Measurements from ENCODE around the gene MAPKAPK3. TPM values are rescaled to one million over a fixed set of nuclear protein-coding genes. Genes with fewer than 3 reads are reported as not detected.

Gene MAPKAPK3
- total RNA-seq, 4 donors from 2014 or later = 20.8 to 31.3 (median 27.2) TPM

DNA sequence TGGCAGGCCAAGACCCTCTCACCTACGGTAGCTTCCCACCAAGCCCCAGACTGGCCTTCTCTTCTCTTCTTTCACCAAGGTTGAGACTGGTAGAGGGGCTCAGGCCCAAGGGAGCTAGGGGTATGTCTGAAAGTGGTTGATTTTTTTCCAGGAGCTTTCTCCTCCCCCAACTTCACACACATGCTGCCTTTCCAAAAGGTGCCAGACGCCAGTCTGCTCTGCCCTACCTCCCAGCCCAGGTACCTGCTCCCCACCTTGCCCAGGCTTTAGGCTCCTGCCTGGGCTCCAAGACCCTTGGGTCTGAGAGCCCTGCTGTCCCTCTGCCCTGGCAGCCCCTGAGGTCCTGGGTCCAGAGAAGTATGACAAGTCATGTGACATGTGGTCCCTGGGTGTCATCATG, 28.4 kb downstream of the MAPKAPK3 start:
- TF ChIP-seq POLR2A (IDR thresholded peaks at IDR 0.05; ENCODE audit: low read depth) = no peak
- no peak for TF ChIP-seq EP300 (IDR thresholded peaks at IDR 0.05)
- no peak for TF ChIP-seq POLR2AphosphoS5 (IDR thresholded peaks at IDR 0.05)
- TF ChIP-seq, protein P1, sequence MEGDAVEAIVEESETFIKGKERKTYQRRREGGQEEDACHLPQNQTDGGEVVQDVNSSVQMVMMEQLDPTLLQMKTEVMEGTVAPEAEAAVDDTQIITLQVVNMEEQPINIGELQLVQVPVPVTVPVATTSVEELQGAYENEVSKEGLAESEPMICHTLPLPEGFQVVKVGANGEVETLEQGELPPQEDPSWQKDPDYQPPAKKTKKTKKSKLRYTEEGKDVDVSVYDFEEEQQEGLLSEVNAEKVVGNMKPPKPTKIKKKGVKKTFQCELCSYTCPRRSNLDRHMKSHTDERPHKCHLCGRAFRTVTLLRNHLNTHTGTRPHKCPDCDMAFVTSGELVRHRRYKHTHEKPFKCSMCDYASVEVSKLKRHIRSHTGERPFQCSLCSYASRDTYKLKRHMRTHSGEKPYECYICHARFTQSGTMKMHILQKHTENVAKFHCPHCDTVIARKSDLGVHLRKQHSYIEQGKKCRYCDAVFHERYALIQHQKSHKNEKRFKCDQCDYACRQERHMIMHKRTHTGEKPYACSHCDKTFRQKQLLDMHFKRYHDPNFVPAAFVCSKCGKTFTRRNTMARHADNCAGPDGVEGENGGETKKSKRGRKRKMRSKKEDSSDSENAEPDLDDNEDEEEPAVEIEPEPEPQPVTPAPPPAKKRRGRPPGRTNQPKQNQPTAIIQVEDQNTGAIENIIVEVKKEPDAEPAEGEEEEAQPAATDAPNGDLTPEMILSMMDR (IDR thresholded peaks at IDR 0.05) = no peak
- H3K9me3 ChIP-seq = no peaks in the 10 kb centered on the region
- H3K36me3 ChIP-seq = peaks cover 28 to 86% (median 69%) of the 10 kb centered on the region in 4 donors
- no peak overlapping the region for H3K27ac ChIP-seq (replicated peaks in 1 of 4)
- DNase-seq (ENCODE audit: extremely low spot score) = no peak
- intact Hi-C loops (cut with DNase I) = no loop called here
- H3K4me1 ChIP-seq = peaks cover 16 to 49% (median 28%) of the 10 kb centered on the region in 4 donors
- WGBS = 92% methylated on average over 2 of the region's 2 CpGs
- no peak overlapping the region for H3K4me3 ChIP-seq
- H3K27me3 ChIP-seq = no peaks in the 10 kb centered on the region

DNA sequence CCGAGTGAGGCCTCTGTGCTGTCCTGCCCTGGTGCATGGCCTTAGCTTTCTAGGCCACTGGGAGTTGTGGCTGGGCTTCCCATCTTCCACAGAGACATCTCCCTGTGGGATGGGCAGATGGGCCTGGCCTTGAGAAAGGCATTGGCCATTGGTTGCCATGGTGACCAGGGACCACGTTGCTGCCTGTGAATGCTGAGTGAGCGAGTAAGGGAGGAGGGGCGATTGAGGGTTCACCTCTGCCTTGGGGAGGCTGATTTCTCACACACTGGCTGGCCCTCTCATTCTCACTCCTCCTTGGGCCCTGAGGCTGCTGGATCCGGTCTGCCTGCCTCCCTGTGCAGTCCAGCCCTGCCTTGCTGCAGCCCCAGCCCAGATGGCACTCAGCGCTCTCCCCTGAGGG, 31.4 kb downstream of the MAPKAPK3 start:
- no peak for DNase-seq (ENCODE audit: extremely low spot score)
- H3K4me3 ChIP-seq = no peak overlapping the region
- H3K9me3 ChIP-seq = no peaks in the 10 kb centered on the region
- H3K27me3 ChIP-seq = no peaks in the 10 kb centered on the region
- 50% methylated on average over 4 of the region's 6 CpGs for WGBS
- H3K36me3 ChIP-seq = peaks cover 20 to 57% (median 45%) of the 10 kb centered on the region in 4 donors
- H3K27ac ChIP-seq (replicated peaks in 1 of 4) = no peak overlapping the region
- peaks cover 16 to 49% (median 28%) of the 10 kb centered on the region in 4 donors for H3K4me1 ChIP-seq
- TF ChIP-seq, protein P1 (IDR thresholded peaks at IDR 0.05) = no peak
- TF ChIP-seq POLR2A (IDR thresholded peaks at IDR 0.05; ENCODE audit: low read depth) = no peak
- no peak for TF ChIP-seq EP300 (IDR thresholded peaks at IDR 0.05)
- no peak for TF ChIP-seq POLR2AphosphoS5 (IDR thresholded peaks at IDR 0.05)
- intact Hi-C loops (cut with DNase I) = no loop called here

DNA sequence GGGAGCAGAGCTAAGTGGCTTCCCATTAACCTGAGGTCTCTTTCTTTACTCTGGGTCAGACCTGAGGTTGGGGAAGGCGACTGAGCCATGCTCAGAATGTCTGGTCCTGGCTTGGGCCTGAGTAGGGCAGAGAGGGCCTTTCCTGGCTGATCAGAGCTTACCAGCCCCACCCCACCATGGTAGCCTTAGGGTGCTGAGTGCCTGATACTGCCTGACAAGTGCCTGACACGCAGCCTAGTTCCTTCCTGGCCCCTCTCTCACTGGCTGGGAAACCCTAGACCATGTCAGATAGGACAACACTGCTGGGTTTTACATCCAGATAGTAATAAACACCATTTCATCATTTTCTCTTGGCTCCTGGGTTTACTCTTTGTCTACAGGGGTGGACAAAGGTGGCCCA, 32.0 kb downstream of the MAPKAPK3 start:
- Histone ChIP-seq H3K9me3 (no peaks in the 10 kb centered on the region), H3K36me3 (peaks cover 20 to 51% (median 39%) of the 10 kb centered on the region in 4 donors), H3K4me1 (peaks cover 14 to 43% (median 26%) of the 10 kb centered on the region in 4 donors), H3K27ac (replicated peaks in 1 of 4) (no peak overlapping the region), H3K27me3 (no peaks in the 10 kb centered on the region), H3K4me3 (no peak overlapping the region)
- TF ChIP-seq, protein P1 (IDR thresholded peaks at IDR 0.05) = no peak
- TF ChIP-seq EP300 (IDR thresholded peaks at IDR 0.05) = no peak
- no peak for TF ChIP-seq POLR2AphosphoS5 (IDR thresholded peaks at IDR 0.05)
- no peak for TF ChIP-seq POLR2A (IDR thresholded peaks at IDR 0.05; ENCODE audit: low read depth)
- 81% methylated on average over 2 of the region's 2 CpGs for WGBS
- DNase-seq (ENCODE audit: extremely low spot score) = no peak
- intact Hi-C loops (cut with DNase I) = no loop called here

DNA sequence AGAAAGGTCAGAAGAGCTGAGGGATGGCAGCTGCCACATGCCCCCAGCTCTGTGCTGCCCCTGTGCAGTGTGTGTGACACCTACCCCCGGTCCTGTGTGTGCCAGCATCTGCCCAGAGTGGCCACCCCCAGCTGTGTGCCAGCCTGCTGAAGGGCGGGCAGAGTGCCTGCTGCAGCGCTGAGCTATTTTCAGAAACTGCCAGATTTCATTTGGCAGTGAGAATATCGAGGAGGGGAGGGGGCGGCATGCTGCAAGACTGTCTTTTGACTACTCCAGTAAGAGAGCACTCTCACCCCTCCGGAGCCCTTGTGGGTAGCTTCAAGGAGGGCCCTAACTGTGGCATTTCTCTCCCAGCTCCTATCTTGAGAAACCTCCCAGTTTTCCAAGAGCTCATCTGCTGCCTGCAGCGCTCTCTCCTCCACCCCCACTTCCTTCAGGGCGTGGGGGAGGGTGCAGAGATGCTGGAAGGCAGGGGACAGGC, 32.5 kb downstream of the MAPKAPK3 start:
- 59% methylated on average over 5 of the region's 8 CpGs for WGBS
- Histone ChIP-seq H3K9me3 (no peaks in the 10 kb centered on the region), H3K36me3 (peaks cover 17 to 45% (median 36%) of the 10 kb centered on the region in 4 donors), H3K4me3 (no peak overlapping the region), H3K27me3 (no peaks in the 10 kb centered on the region), H3K27ac (replicated peaks in 1 of 4) (no peak overlapping the region), H3K4me1 (peaks cover 9 to 37% (median 22%) of the 10 kb centered on the region in 4 donors)
- intact Hi-C loops (cut with DNase I) = no loop called here
- TF ChIP-seq POLR2AphosphoS5 (IDR thresholded peaks at IDR 0.05) (no peak), EP300 (IDR thresholded peaks at IDR 0.05) (no peak)
- no peak for DNase-seq (ENCODE audit: extremely low spot score)

DNA sequence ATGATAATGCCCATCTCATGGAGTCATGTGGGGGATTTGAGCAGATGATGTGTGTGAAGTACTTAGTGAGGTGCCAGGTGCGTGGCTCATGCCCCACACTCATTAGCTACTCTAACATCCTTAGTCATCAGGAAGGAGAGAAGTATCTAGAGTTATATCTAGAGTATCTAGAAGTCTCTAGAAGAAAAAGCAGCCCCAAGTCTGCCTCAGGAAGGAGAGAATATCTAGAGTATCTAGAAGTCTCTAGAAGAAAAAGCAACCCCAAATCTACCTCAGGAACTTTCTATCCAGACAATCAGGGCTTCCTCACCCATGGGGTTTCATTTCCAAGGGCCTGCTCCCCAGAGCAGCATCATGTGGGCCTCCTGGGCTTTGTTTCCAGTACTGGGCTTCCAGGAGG, 33.1 kb downstream of the MAPKAPK3 start:
- 73% methylated on average over 1 of the region's 1 CpG for WGBS

DNA sequence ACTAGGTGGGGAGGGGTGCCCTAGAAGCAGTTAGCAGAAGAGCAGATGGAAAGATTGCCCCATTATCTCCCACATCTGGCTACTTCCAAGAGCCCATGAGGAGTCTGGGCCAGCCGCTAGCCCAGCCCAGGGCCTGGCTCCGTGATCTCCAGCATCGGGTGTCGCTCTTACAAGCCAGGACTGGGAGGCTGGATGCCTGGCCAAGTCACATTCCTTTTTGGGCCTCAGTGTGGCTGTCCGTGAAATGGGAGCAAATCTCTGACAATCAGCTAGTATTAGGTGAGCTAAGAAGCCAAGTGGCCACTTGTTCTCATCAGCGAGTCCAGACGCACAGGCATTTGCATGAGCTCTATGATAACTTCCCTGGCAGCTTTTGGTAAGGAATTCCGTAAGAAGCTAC, 34.5 kb downstream of the MAPKAPK3 start:
- H3K36me3 ChIP-seq = peaks cover 7 to 26% (median 21%) of the 10 kb centered on the region in 4 donors
- no peak overlapping the region for H3K27ac ChIP-seq (replicated peaks in 1 of 4)
- DNase-seq (ENCODE audit: extremely low spot score) = no peak
- H3K27me3 ChIP-seq = no peaks in the 10 kb centered on the region
- intact Hi-C loops (cut with DNase I) = no loop called here
- no peak overlapping the region for H3K4me3 ChIP-seq
- peaks cover 7 to 24% (median 19%) of the 10 kb centered on the region in 4 donors for H3K4me1 ChIP-seq
- TF ChIP-seq EP300 (IDR thresholded peaks at IDR 0.05) (no peak), POLR2AphosphoS5 (IDR thresholded peaks at IDR 0.05) (no peak), POLR2A (IDR thresholded peaks at IDR 0.05; ENCODE audit: low read depth) (no peak)
- TF ChIP-seq, protein P1 (IDR thresholded peaks at IDR 0.05) = no peak
- 96% methylated on average over 4 of the region's 8 CpGs for WGBS
- no peaks in the 10 kb centered on the region for H3K9me3 ChIP-seq

More for the DNA sequence above, 33.1 kb downstream of the MAPKAPK3 start:
- no peak overlapping the region for H3K27ac ChIP-seq (replicated peaks in 1 of 4)
- peaks cover 7 to 32% (median 19%) of the 10 kb centered on the region in 4 donors for H3K4me1 ChIP-seq
- no peak for TF ChIP-seq EP300 (IDR thresholded peaks at IDR 0.05)
- H3K27me3 ChIP-seq = no peaks in the 10 kb centered on the region
- peaks cover 15 to 40% (median 34%) of the 10 kb centered on the region in 4 donors for H3K36me3 ChIP-seq
- H3K9me3 ChIP-seq = no peaks in the 10 kb centered on the region
- H3K4me3 ChIP-seq = no peak overlapping the region
- intact Hi-C loops (cut with DNase I) = no loop called here
- DNase-seq (ENCODE audit: extremely low spot score) = no peak

Data from esophagus muscularis mucosa (tissue), 4 donors.